Body of pancreas (tissue), 4 donors: Measurements from ENCODE around the gene CTIF.

Experiments
- POLR2A ChIP-seq, 3 donors: fragments of 450-650 bp; IDR thresholded peaks; one replicate each; pipeline ENCODE4 v1.6.1; 2016; ENCODE audit warnings: antibody characterized with exemption in 3 of 3, mild to moderate bottlenecking in 2 of 3
- TF ChIP-seq, protein P1 (sequence below), 7 experiments: fragments of 450-650 bp in 4 of 7; fragments of 200-600 bp in 3 of 7; sonication (generic) in 3 of 7; IDR thresholded peaks; one replicate each; pipeline ENCODE4 v1.5.1; 2016 to 2019; ENCODE audit warnings: antibody characterized with exemption in 7 of 7

DNA sequence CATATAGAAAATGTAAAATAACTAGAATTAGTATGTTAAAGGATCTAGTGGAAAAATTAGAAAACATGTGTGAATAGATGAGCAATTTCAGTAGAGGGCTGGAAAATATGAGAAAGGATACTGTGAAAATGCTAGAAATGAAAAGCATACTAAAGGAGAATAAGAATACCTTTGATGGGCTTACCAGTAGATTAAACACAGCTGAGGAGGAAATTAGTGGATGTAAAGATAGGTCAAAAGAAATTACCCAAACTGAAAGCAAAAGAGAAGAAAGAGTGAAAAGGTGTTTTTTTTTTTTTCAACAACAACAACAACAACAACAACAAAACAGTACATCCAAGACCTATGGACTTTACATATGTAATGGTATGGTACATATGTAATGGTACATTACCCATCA lies 41.0 kb upstream of the CTIF start:
- TF ChIP-seq, protein P1, sequence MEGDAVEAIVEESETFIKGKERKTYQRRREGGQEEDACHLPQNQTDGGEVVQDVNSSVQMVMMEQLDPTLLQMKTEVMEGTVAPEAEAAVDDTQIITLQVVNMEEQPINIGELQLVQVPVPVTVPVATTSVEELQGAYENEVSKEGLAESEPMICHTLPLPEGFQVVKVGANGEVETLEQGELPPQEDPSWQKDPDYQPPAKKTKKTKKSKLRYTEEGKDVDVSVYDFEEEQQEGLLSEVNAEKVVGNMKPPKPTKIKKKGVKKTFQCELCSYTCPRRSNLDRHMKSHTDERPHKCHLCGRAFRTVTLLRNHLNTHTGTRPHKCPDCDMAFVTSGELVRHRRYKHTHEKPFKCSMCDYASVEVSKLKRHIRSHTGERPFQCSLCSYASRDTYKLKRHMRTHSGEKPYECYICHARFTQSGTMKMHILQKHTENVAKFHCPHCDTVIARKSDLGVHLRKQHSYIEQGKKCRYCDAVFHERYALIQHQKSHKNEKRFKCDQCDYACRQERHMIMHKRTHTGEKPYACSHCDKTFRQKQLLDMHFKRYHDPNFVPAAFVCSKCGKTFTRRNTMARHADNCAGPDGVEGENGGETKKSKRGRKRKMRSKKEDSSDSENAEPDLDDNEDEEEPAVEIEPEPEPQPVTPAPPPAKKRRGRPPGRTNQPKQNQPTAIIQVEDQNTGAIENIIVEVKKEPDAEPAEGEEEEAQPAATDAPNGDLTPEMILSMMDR (IDR thresholded peaks at IDR 0.05), result no peak
- TF ChIP-seq POLR2A (IDR thresholded peaks at IDR 0.05), result no peak
